HL-60 (cell line): ENCODE data around the gene PIWIL4.

Source experiments
- CTCF ChIP-seq: IDR thresholded peaks from one replicate; pipeline ENCODE4 v1.5.1; 2011; ENCODE audit warnings: low read length, control low read depth, inconsistent platforms; ENCODE audit not compliant: insufficient read depth
- POLR2AphosphoS5 ChIP-seq: IDR thresholded peaks from 2 replicates; pipeline ENCODE4 v1.6.1; 2012; ENCODE audit warnings: low read depth
- REST ChIP-seq: IDR thresholded peaks from 2 replicates; pipeline ENCODE4 v1.6.1; 2012; ENCODE audit warnings: low read depth; ENCODE audit not compliant: insufficient replicate concordance

- no peak for TF ChIP-seq REST
- no peak for TF ChIP-seq POLR2AphosphoS5
- TF ChIP-seq CTCF: no peak
Measured at GRCh38 chr11:94639901-94640721, 72.9 kb downstream of the PIWIL4 start.
